Prostate gland (tissue), 2 donors: Measurements from ENCODE around the gene KCNG2. TPM values are rescaled to one million over a fixed set of nuclear protein-coding genes. Genes with fewer than 3 reads are reported as not detected.

Source experiments
- DNase-seq: peaks from one replicate; pipeline ENCODE4 v3.0.0-alpha.2; 2019; ENCODE audit warnings: low spot score
- H3K27ac ChIP-seq, 2 donors: fragments of 200-600 bp; sonication (generic); 2 replicates each; pipeline ENCODE4 v1.5.1; 2017 to 2019
- H3K27me3 ChIP-seq: fragments of 200-600 bp; sonication (generic); replicated peaks from 2 replicates; pipeline ENCODE4 v1.5.1; 2019; ENCODE audit not compliant: insufficient read depth
- H3K36me3 ChIP-seq, 2 donors: fragments of 200-600 bp; sonication (generic); 1 replicate in 1 of 2; 2 replicates in 1 of 2; pipeline versions ENCODE4 v1.5.1 to v1.8.1; 2017 to 2019
- H3K4me1 ChIP-seq: fragments of 200-600 bp; sonication (generic); replicated peaks from 2 replicates; pipeline ENCODE4 v1.5.1; 2019
- H3K4me3 ChIP-seq, 2 donors: fragments of 200-600 bp; sonication (generic); 2 replicates each; pipeline ENCODE4 v1.5.1; 2017 to 2019
- H3K9me3 ChIP-seq: fragments of 200-600 bp; sonication (generic); 2 replicates; pipeline ENCODE4 v1.5.1; 2017
- POLR2A ChIP-seq: fragments of 450-650 bp; IDR thresholded peaks from one replicate; pipeline ENCODE4 v1.6.1; 2016; ENCODE audit warnings: antibody characterized with exemption, mild to moderate bottlenecking
- POLR2AphosphoS5 ChIP-seq: sonication (generic); formaldehyde crosslinking; IDR thresholded peaks from one replicate; pipeline ENCODE4 v1.6.1; 2017; ENCODE audit warnings: antibody characterized with exemption
- WGBS: methylation state at CpG from one replicate; pipeline ENCODE4 v1.1.5; 2018; 5-methylcytosine and 5-hydroxymethylcytosine counted together
- intact Hi-C: fragments of 100-400 bp; cut with DNase I; formaldehyde crosslinking; loops from one replicate; pipeline ENCODE4 v1.14.2; 2022
- total RNA-seq, 2 donors: library from RNA; depleted of rRNA; stranded (reverse); fragments of >200 nt; gene quantifications; one replicate each; pipeline ENCODE4 v1.1.0, GENCODE V29; 2016
- TF ChIP-seq, protein P1 (sequence below), 4 experiments: fragments of 200-600 bp in 2 of 4; fragments of 450-650 bp in 2 of 4; sonication (generic) in 2 of 4; IDR thresholded peaks; 1 replicate in 3 of 4; 2 replicates in 1 of 4; pipeline ENCODE4 v1.5.1; 2016 to 2019; ENCODE audit warnings: antibody characterized with exemption in 4 of 4, mild to moderate bottlenecking in 2 of 4, moderate library complexity in 2 of 4

KCNG2 gene
- total RNA-seq, 2 donors from 2014 or later, result 3.7 TPM; not detected in 1

DNA sequence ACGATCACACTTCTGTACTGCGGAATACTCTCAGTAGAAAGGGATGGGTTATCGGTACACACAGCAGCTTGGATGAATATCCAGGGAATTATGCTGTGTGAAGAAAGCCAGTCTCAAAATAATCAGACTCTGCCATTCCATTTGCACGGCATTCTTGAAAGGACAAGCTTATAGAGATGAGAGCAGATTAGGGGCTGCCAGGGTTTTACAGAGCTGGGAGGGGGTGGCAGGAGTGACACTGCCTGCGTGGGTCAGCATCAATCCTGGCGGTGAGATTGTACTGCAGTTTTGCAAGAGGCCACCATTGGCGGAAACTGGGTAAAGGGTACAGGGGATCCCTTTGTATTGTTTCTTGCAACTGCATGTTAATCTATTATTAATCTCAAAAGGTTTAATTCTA lies 16.6 kb downstream of the KCNG2 start:
- no peaks in the 10 kb centered on the region for H3K4me1 ChIP-seq
- no peak for DNase-seq
- no peaks in the 10 kb centered on the region for H3K9me3 ChIP-seq
- H3K27me3 ChIP-seq, result peaks cover 2% of the 10 kb centered on the region
- 47% methylated on average over 7 of the region's 7 CpGs for WGBS
- H3K4me3 ChIP-seq, result no peak overlapping the region
- intact Hi-C loops, result no loop called here
- no peak overlapping the region for H3K27ac ChIP-seq
- no peaks in the 10 kb centered on the region for H3K36me3 ChIP-seq
- TF ChIP-seq POLR2A (no peak), POLR2AphosphoS5 (no peak)
- TF ChIP-seq, protein P1, sequence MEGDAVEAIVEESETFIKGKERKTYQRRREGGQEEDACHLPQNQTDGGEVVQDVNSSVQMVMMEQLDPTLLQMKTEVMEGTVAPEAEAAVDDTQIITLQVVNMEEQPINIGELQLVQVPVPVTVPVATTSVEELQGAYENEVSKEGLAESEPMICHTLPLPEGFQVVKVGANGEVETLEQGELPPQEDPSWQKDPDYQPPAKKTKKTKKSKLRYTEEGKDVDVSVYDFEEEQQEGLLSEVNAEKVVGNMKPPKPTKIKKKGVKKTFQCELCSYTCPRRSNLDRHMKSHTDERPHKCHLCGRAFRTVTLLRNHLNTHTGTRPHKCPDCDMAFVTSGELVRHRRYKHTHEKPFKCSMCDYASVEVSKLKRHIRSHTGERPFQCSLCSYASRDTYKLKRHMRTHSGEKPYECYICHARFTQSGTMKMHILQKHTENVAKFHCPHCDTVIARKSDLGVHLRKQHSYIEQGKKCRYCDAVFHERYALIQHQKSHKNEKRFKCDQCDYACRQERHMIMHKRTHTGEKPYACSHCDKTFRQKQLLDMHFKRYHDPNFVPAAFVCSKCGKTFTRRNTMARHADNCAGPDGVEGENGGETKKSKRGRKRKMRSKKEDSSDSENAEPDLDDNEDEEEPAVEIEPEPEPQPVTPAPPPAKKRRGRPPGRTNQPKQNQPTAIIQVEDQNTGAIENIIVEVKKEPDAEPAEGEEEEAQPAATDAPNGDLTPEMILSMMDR (IDR thresholded peaks at IDR 0.05), result no peak

DNA sequence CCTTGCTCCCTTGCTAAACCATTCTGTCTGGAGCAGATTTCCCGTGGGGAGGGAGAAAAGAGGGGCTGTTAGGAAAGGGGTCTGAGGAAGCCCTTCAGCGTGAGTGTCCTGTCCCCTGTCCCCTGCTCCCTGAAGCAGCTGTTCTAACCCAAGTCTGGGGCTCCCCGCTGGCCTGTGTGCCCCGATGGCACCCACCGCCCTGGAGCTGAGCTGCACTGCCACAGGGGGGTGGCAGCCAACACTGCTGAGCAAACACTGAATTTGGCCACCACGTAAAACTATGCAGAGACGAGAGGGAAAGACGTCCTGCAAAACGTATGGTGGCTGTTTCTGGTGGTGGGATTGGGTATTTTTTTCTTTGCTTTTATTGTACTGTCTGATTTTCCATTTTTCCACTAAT lies 17.9 kb downstream of the KCNG2 start:
- TF ChIP-seq, protein P1 (IDR thresholded peaks at IDR 0.05), result no peak
- TF ChIP-seq POLR2AphosphoS5, result no peak
- TF ChIP-seq POLR2A, result no peak
- WGBS, result 53% methylated on average over 9 of the region's 9 CpGs
- no peak for DNase-seq
- Histone ChIP-seq H3K27ac (no peak overlapping the region), H3K4me3 (no peak overlapping the region), H3K4me1 (no peaks in the 10 kb centered on the region), H3K36me3 (no peaks in the 10 kb centered on the region), H3K9me3 (no peaks in the 10 kb centered on the region), H3K27me3 (peaks cover 2% of the 10 kb centered on the region)
- intact Hi-C loops, result no loop called here

DNA sequence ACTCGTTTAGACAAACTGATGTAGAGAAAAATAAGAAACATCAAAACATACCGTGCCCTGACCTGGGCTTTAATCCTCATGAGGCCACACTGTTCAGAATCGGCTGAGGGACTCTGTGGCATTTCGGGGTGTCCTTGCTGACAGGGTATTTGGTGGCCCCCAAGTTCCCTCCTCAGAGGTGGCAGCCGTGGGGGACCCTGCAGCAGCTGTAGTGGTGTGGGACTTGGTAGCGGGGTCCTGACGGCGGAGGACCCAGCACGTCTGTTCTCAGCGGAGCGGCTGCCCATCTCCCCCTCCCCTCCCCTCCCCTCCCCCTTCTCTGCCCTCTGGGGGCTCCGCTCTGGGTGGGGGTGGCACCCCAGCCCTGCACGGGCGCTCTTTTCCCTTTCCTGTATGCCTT lies 18.4 kb downstream of the KCNG2 start:
- H3K27me3 ChIP-seq, result peaks cover 2% of the 10 kb centered on the region
- WGBS, result 60% methylated on average over 13 of the region's 14 CpGs
- TF ChIP-seq, protein P1 (IDR thresholded peaks at IDR 0.05), result no peak
- TF ChIP-seq POLR2AphosphoS5 (no peak), POLR2A (no peak)
- intact Hi-C loops, result no loop called here
- H3K27ac ChIP-seq, result no peak overlapping the region
- no peaks in the 10 kb centered on the region for H3K9me3 ChIP-seq
- DNase-seq, result no peak
- H3K36me3 ChIP-seq, result no peaks in the 10 kb centered on the region
- H3K4me3 ChIP-seq, result no peak overlapping the region
- H3K4me1 ChIP-seq, result no peaks in the 10 kb centered on the region

DNA sequence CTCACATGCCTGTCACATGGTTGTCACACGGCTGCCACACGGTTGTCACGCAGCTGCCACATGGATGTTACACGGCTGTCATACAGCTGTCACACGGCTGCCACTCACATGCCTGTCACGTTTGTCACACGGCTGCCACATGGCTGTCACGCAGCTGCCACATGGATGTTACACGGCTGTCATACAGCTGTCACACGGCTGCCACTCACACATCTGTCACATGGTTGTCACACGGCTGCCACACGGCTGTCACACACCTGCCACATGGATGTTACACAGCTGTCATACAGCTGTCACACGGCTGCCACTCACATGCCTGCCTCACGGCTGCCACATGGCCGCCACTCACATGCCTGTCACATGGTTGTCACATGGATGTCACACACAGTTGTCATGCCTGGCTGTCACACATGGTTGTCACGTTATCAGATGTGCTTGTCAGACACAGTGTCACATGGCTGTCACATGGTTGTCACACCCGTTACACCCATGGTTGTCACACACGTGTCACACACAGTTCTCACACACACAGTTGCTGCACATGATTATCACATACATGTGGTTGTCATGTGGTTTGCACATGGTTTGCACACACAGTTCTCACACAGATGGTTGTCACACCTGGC lies 19.4 kb downstream of the KCNG2 start:
- intact Hi-C loops, result no loop called here
- H3K27ac ChIP-seq, result no peak overlapping the region
- H3K27me3 ChIP-seq, result peaks cover 2% of the 10 kb centered on the region
- H3K36me3 ChIP-seq, result no peaks in the 10 kb centered on the region
- no peaks in the 10 kb centered on the region for H3K4me1 ChIP-seq
- 87% methylated on average over 18 of the region's 18 CpGs for WGBS
- H3K9me3 ChIP-seq, result no peaks in the 10 kb centered on the region
- TF ChIP-seq POLR2A (no peak), POLR2AphosphoS5 (no peak)
- TF ChIP-seq, protein P1 (IDR thresholded peaks at IDR 0.05), result no peak
- H3K4me3 ChIP-seq, result no peak overlapping the region
- no peak for DNase-seq

DNA sequence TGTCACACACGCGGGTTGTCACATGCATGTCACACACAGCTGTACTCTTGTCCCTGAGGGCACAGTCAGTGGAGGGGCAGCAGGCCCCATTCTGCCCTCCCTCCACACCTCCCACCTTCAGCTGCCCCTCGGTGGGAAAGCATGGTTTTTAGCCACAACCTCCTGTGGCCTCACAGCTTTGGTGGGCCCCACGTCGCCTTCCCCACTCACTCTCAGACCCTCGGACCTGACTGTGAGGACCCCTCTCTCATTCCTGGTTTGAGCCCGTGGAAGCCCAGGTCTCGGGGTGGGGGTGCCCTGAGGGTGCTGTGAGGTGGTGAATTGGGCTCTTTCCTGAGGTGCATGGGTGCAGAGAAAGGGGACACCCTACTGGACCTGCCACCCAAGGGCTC lies 19.9 kb downstream of the KCNG2 start:
- no peaks in the 10 kb centered on the region for H3K9me3 ChIP-seq
- peaks cover 2% of the 10 kb centered on the region for H3K27me3 ChIP-seq
- TF ChIP-seq POLR2AphosphoS5, result no peak
- TF ChIP-seq, protein P1 (IDR thresholded peaks at IDR 0.05), result no peak
- H3K36me3 ChIP-seq, result no peaks in the 10 kb centered on the region
- H3K4me1 ChIP-seq, result no peaks in the 10 kb centered on the region
- intact Hi-C loops, result no loop called here
- no peak overlapping the region for H3K27ac ChIP-seq
- DNase-seq, result no peak
- H3K4me3 ChIP-seq, result no peak overlapping the region
- 78% methylated on average over 8 of the region's 8 CpGs for WGBS
